T-helper 22 cell (primary cell): ENCODE measurements around the gene HPS3.
"Not testable (repeated sequence)": the region's sequence is repeated elsewhere in the genome, so short reads cannot be mapped to it uniquely, and the experiment has no call there.

ENCODE experiments used
- DNase-seq: peaks from one replicate; pipeline ENCODE4 v3.0.0-alpha.2; 2020; ENCODE audit warnings: low read depth

The HPS3 gene

GRCh38 chr3:149186219-149186618 lies 56.8 kb downstream of the HPS3 start:
- no peak for DNase-seq

- DNase-seq: no peak
These were observed 57.3 kb downstream of the HPS3 start for GRCh38 chr3:149186721-149187120.

- DNase-seq: no peak
These were observed 59.1 kb downstream of the HPS3 start for GRCh38 chr3:149188494-149188893.

GRCh38 chr3:149195221-149195620 lies 65.8 kb downstream of the HPS3 start:
- DNase-seq: no peak

- not testable (repeated sequence) for DNase-seq
These were observed 67.6 kb downstream of the HPS3 start for GRCh38 chr3:149196805-149197592.

GRCh38 chr3:149197669-149198068 lies 68.2 kb downstream of the HPS3 start:
- no peak for DNase-seq

- DNase-seq: no peak
These were observed 69.2 kb downstream of the HPS3 start for GRCh38 chr3:149198611-149199010.

GRCh38 chr3:149199474-149199873 lies 70.0 kb downstream of the HPS3 start:
- no peak for DNase-seq

- DNase-seq: no peak
These were observed 74.3 kb downstream of the HPS3 start for GRCh38 chr3:149203758-149204157.

GRCh38 chr3:149204390-149204991 lies 75.1 kb downstream of the HPS3 start:
- no peak for DNase-seq

- DNase-seq: no peak
These were observed 78.0 kb downstream of the HPS3 start for GRCh38 chr3:149207475-149207874.

- no peak for DNase-seq
These were observed 80.0 kb downstream of the HPS3 start for GRCh38 chr3:149209431-149209830.

- DNase-seq: no peak
These were observed 82.9 kb downstream of the HPS3 start for GRCh38 chr3:149212386-149212785.

- DNase-seq: no peak
These were observed 85.3 kb downstream of the HPS3 start for GRCh38 chr3:149214702-149215101.

GRCh38 chr3:149215515-149215914 lies 86.1 kb downstream of the HPS3 start:
- DNase-seq: no peak

- no peak for DNase-seq
These were observed 86.9 kb downstream of the HPS3 start for GRCh38 chr3:149216193-149216869.

GRCh38 chr3:149217347-149217746 lies 87.9 kb downstream of the HPS3 start:
- DNase-seq: no peak

GRCh38 chr3:149219380-149220121 lies 90.1 kb downstream of the HPS3 start:
- DNase-seq: not testable (repeated sequence)

GRCh38 chr3:149221783-149222517 lies 92.5 kb downstream of the HPS3 start, which contains the start of gene CP:
Gene CP (minus strand): TSS chr3:149221829. CDS start chr3:149221792, 37 bp downstream.
- DNase-seq: no peak
